SK-N-MC (cell line): Measurements from ENCODE around the gene TYK2.

Source experiments
- EZH2 ChIP-seq: fragments of 200-600 bp; sonication (generic); IDR thresholded peaks from one replicate; pipeline ENCODE4 v1.6.1; 2017; ENCODE audit warnings: antibody characterized with exemption
- POLR2AphosphoS5 ChIP-seq: IDR thresholded peaks from 2 replicates; pipeline ENCODE4 v1.6.1; 2012; ENCODE audit warnings: mild to moderate bottlenecking, low read depth, low read length, borderline replicate concordance

- TF ChIP-seq POLR2AphosphoS5, result no peak
- no peak for TF ChIP-seq EZH2
Measured at GRCh38 chr19:10421240-10422045, 41.1 kb upstream of the TYK2 start.
